ENCODE data around the gene MPDZ. TPM values are rescaled to one million over a fixed set of nuclear protein-coding genes. Genes with fewer than 3 reads are reported as not detected.

MPDZ gene
- total RNA-seq, 4 donors from 2014 or later: 53.7 to 83.5 (median 62.8) TPM

DNA sequence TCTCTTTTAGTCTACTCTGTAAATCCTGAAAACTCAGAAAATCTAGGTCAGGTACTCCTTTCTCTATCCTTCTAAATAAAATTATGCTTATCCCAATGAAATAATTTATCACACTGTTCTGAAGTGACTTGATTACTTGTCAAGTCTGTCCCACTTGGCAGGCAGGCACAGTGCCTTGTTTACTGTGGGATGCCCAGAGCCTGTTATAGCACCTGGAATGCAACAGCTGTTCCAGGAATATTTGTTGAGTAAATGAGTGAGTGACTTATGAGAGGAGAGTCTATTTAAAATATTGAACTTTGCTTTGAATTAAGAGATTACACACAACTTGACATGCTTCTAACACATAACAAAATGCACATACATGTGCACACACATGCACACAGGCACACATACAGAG is 130.0 kb downstream of the MPDZ start:
- H3K4me1 ChIP-seq: peaks cover 0 to 12% (median 5%) of the 10 kb centered on the region in 4 donors
- peaks cover 0 to 50% (median 0%) of the 10 kb centered on the region in 3 donors for H3K36me3 ChIP-seq
- H3K9me3 ChIP-seq: no peaks in the 10 kb centered on the region
- H3K4me3 ChIP-seq: no peak overlapping the region
- DNase-seq (ENCODE audit: low spot score in 2 of 2): no peak
- H3K27ac ChIP-seq: no peak overlapping the region
- TF ChIP-seq POLR2A (IDR thresholded peaks at IDR 0.05) (no peak), EP300 (IDR thresholded peaks at IDR 0.05) (no peak)
- TF ChIP-seq, protein P1, sequence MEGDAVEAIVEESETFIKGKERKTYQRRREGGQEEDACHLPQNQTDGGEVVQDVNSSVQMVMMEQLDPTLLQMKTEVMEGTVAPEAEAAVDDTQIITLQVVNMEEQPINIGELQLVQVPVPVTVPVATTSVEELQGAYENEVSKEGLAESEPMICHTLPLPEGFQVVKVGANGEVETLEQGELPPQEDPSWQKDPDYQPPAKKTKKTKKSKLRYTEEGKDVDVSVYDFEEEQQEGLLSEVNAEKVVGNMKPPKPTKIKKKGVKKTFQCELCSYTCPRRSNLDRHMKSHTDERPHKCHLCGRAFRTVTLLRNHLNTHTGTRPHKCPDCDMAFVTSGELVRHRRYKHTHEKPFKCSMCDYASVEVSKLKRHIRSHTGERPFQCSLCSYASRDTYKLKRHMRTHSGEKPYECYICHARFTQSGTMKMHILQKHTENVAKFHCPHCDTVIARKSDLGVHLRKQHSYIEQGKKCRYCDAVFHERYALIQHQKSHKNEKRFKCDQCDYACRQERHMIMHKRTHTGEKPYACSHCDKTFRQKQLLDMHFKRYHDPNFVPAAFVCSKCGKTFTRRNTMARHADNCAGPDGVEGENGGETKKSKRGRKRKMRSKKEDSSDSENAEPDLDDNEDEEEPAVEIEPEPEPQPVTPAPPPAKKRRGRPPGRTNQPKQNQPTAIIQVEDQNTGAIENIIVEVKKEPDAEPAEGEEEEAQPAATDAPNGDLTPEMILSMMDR (IDR thresholded peaks at IDR 0.05): no peak
- no peaks in the 10 kb centered on the region for H3K27me3 ChIP-seq

DNA sequence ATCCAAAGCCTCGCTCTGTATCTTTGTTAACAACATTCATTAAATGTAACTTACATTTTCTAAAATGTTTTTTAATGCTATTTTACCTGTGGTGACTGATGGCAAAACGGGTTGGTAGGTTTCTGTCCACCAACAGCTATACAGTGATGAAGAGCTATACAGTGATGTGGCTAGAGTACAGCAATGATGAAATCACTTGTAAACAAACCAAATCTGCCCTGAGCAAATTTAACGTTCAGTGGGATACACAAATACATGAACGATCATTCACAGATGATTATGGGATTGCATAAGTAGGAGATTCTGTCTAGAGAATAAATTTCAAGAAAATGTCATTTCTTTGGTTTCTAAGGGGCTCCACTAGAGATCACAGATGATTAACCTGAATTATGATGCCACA is 132.7 kb downstream of the MPDZ start:
- DNase-seq (ENCODE audit: low spot score in 2 of 2): no peak
- 84 to 86% methylated on average over 4 of the region's 4 CpGs for WGBS, 2 donors

DNA sequence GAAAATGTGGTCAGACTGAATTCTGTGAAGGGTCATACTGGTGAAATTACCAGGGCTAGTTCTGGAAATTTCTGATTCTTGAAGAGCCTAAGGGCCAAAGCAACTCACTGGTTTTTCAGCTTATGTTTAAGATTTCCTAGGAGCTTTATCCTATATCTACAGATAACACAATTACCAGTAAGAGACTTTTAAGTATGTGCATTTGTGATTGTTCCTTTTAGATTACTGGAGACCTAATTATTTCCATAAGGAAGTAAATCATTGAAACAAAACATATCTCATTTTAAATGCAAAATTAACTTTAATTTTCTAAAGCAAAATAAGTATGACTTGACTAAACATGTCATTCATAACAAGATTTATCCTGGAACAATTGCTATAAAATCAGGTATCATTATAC is 134.2 kb downstream of the MPDZ start:
- no peak for DNase-seq (ENCODE audit: low spot score in 2 of 2)
- H3K27ac ChIP-seq: peak overlapping the region in 2 of 4 donors; percentile 26 to 55

More for the DNA sequence above, 132.7 kb downstream of the MPDZ start:
- Histone ChIP-seq H3K27ac (no peak overlapping the region), H3K27me3 (no peaks in the 10 kb centered on the region), H3K4me1 (peaks cover 0 to 27% (median 5%) of the 10 kb centered on the region in 4 donors), H3K36me3 (peaks cover 0 to 32% (median 0%) of the 10 kb centered on the region in 3 donors), H3K4me3 (no peak overlapping the region), H3K9me3 (no peaks in the 10 kb centered on the region)
- TF ChIP-seq, protein P1 (IDR thresholded peaks at IDR 0.05): no peak
- no peak for TF ChIP-seq EP300 (IDR thresholded peaks at IDR 0.05)
- TF ChIP-seq POLR2A (IDR thresholded peaks at IDR 0.05): no peak

DNA sequence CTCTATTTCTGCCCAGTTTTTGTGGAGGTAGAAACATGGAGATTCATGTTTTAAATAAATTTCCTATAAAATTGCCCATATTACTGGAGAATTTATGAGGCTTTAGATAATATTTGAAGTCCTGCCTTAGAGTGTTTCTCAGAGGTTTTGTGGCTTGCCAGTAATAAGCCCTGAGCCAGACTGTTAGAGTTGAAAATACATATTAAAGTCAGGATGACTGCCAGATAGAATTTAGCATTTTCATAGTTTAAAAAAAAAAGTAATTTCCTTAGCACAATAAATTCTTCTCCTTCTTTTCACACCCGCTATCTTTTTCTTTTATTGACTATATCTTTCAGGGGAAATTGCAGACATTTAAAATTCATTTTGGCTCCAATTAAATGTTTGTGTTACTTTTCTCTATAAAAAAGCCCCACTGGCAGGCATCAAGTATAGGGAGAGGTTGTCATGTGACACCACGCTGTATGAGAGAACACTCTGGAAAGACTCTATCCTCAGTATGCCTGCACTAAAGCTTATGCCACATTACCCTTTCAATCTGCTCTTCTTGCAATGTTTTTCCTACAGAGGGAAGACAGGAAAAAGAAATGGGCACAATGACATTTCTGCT is 135.2 kb downstream of the MPDZ start:
- peaks cover 0 to 48% (median 10%) of the 10 kb centered on the region in 4 donors for H3K4me1 ChIP-seq
- H3K9me3 ChIP-seq: no peaks in the 10 kb centered on the region
- no peak for DNase-seq (ENCODE audit: low spot score in 2 of 2)
- no peak overlapping the region for H3K4me3 ChIP-seq
- 37 to 43% methylated on average over 2 of the region's 2 CpGs for WGBS, 2 donors
- no peaks in the 10 kb centered on the region for H3K27me3 ChIP-seq
- peak overlapping the region in 1 of 4 donors; percentile 21 for H3K27ac ChIP-seq
- peaks cover 0 to 14% (median 0%) of the 10 kb centered on the region in 3 donors for H3K36me3 ChIP-seq
- TF ChIP-seq POLR2A (IDR thresholded peaks at IDR 0.05): no peak
- TF ChIP-seq, protein P1 (IDR thresholded peaks at IDR 0.05): no peak
- TF ChIP-seq EP300 (IDR thresholded peaks at IDR 0.05): no peak

More for the DNA sequence above, 134.2 kb downstream of the MPDZ start:
- TF ChIP-seq, protein P1 (IDR thresholded peaks at IDR 0.05): no peak
- no peak for TF ChIP-seq EP300 (IDR thresholded peaks at IDR 0.05)
- TF ChIP-seq POLR2A (IDR thresholded peaks at IDR 0.05): no peak
- Histone ChIP-seq H3K9me3 (no peaks in the 10 kb centered on the region), H3K27me3 (no peaks in the 10 kb centered on the region), H3K4me1 (peaks cover 0 to 40% (median 5%) of the 10 kb centered on the region in 4 donors), H3K4me3 (no peak overlapping the region), H3K36me3 (peaks cover 0 to 25% (median 0%) of the 10 kb centered on the region in 3 donors)

DNA sequence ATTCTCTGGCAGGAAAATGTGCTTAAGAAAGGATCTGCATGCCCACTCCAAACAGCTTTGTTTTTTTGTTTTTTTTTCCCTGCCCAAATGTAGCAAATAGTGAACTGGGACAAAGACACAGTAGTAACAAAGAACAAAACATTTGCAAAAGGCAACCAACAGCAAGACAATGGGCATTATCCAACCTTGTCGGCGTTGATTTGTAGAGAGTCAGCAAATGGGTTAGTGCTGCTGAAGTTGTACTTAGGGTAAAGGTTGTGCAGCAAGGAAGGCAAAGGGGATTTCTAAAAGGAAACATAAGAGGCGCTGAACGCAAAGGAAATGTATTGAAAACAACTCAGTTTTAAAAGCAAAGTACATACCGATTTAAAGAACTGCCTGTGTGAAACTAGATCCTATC is 136.2 kb downstream of the MPDZ start:
- TF ChIP-seq POLR2A (IDR thresholded peaks at IDR 0.05) (no peak), EP300 (IDR thresholded peaks at IDR 0.05) (no peak)
- TF ChIP-seq, protein P1 (IDR thresholded peaks at IDR 0.05): no peak
- Histone ChIP-seq H3K4me3 (no peak overlapping the region), H3K9me3 (no peaks in the 10 kb centered on the region), H3K36me3 (peaks cover 0 to 18% (median 0%) of the 10 kb centered on the region in 3 donors), H3K27me3 (no peaks in the 10 kb centered on the region), H3K27ac (no peak overlapping the region), H3K4me1 (peaks cover 0 to 54% (median 11%) of the 10 kb centered on the region in 4 donors)
- no peak for DNase-seq (ENCODE audit: low spot score in 2 of 2)
- WGBS, 2 donors: 63 to 69% methylated on average over 5 of the region's 5 CpGs
